Stimulated activated CD4-positive, alpha-beta T cell treated with anti-CD3 and anti-CD28 coated beads, Interleukin-15, amount 100 ng/mL, for 48 hours (primary cell): ENCODE data around the gene RPS8.
"Not testable (repeated sequence)": the region's sequence is repeated elsewhere in the genome, so short reads cannot be mapped to it uniquely, and the experiment has no call there.

Experiments used
- DNase-seq, 2 donors: peaks; one replicate each; pipeline ENCODE4 v3.0.0-alpha.2; 2020; ENCODE audit warnings: low read depth in 2 of 2

The RPS8 gene

DNA sequence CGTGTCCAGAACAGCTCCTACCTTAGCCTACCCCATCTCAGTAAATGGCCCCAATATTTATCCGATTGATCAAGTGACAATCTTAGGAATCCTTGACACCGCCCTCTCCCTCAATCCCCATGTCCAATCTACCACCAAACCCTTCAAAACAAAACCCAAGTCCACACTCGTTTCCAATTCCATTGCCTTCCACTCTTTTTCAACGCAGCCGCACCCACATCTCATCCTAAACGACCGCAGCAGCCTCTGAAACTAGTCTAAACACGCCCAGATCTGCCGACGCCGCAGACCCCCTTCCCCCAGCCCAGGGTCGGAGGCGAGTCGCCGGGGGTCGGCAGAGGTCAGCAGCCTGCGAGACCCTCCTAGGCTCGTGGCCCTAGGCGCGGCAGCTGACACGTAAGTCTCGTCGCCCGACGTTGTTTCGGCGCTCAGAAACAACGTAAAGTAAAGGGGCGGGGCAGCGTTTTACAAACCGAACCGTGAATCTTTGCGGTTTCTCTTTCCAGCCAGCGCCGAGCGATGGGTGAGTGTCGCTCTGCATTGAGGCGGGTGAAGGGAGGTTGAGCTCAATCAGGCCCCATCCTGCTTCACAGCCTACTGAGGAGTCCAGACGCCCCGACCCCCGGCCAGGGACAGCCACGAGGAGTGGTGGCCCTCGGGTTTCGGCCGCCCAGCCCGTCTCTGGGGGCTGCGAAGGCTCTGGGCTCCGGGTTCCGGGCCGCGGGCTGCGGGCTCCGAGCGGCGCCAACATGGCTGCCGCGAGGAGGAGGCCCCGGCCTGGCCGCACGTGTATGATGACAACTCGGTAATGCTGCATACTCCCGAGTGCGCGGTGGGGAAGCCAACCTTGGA is at the start of gene RPS8:
Gene RPS8, plus strand, starts transcription at position 463 of the 852 bp plus-strand sequence. Its CDS starts 57 bp downstream, at position 520.
- DNase-seq: peak; percentile 83 to 88

GRCh38 chr1:44730741-44731512 is 44.4 kb upstream of the RPS8 start, which contains the start of gene RNU5D-1:
TSS of gene RNU5D-1 (minus strand) at chr1:44731170.
- DNase-seq: peak; percentile 89 to 94

- no peak for DNase-seq
Observed at GRCh38 chr1:44733365-44733764, 42.0 kb upstream of the RPS8 start.

- no peak for DNase-seq
Observed at GRCh38 chr1:44733784-44734183, 41.6 kb upstream of the RPS8 start.

DNA sequence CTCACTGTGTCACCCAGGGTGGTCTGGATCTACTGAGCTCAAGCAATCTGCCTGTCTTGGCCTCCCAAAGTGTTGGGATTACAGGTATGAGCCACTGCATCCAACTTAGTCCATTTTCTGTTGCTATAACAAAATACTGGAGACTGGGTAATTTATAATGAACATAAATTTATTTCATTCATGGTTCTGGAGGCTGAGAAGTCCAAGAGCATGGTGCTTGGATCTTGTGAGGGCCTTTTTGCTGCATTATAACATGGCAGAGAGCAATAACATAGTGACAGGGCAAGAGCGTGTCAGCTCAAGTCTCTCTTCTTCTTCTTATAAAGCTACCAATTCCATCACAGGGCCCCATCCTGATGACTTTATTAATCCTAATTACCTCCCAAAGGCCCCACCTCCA is 39.3 kb upstream of the RPS8 start:
- no peak for DNase-seq

DNA sequence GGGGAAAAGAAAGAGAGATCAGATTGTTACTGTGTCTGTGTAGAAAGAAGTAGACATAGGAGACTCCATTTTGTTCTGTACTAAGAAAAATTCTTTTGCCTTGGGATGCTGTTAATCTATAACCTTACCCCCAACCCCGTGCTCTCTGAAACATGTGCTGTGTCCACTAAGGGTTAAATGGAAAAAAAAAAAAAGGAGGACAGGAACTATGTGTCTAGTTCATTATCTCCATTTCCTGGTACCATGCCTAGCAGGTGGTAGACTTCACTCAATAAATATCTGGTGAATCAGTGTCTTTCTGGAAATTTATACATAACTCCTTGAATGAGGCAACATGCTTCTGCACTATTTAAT is 36.4 kb upstream of the RPS8 start:
- DNase-seq: not testable (repeated sequence)

DNA sequence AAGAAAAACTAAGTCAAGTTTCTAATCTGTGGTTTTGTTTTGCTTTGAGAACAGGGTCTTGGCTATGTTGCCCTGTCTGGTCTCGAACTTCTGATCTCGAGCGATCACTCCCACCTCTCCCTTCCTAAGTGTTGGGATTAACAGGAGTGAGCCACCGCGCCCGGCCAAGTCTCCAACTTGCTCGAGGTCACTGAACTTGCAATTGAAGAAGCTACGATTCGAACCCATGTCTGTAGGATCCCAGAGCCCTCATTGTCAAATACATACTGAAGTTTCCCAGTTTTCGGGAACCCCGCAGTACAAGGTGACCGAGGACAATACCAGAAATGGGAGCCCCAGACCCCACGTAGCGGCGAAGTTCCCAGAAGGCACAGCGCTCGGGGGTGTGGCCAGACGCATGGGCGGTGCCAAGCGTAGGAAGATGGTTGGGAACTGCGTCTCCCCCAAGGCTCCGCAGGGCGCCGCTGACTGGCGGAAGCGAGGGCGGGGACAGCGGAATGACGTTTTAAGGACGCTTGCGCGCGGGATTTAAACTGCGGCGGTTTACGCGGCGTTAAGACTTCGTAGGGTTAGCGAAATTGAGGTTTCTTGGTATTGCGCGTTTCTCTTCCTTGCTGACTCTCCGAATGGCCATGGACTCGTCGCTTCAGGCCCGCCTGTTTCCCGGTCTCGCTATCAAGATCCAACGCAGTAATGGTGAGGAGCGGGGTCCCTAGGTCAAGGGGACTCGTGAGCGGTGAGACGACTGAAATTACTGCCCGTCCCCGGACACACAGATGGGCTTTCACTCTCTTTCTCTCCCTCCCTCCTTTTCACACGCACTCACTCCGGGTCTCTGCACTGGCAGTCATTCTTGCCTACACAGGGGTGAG is 35.8 kb upstream of the RPS8 start, which contains the start of gene KIF2C:
Gene KIF2C, plus strand, starts transcription at position 531 of the 872 bp plus-strand sequence. Its CDS starts 96 bp downstream, at position 627.
- DNase-seq: peak; percentile 95 to 98

GRCh38 chr1:44740179-44740617 is 35.1 kb upstream of the RPS8 start:
- DNase-seq: no peak

DNA sequence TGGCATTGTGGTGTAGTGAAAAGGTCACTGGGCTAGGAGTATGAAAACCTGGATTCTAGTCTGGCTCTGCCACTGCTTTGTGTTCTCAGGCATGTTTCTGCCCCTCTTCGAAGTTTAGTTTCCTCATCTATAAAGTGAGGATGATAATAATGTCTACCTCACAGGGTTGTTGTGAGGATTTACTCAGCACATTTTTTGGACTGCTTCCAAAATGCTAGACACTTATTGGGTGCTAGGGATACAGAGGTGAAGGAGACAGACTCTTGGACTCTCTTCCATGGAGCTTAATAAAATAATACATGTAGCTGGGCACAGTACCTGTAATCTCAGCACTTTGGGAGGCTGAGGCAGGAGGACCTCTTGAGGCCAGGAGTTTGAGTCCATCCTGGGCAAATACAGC is 32.1 kb upstream of the RPS8 start:
- no peak for DNase-seq

DNA sequence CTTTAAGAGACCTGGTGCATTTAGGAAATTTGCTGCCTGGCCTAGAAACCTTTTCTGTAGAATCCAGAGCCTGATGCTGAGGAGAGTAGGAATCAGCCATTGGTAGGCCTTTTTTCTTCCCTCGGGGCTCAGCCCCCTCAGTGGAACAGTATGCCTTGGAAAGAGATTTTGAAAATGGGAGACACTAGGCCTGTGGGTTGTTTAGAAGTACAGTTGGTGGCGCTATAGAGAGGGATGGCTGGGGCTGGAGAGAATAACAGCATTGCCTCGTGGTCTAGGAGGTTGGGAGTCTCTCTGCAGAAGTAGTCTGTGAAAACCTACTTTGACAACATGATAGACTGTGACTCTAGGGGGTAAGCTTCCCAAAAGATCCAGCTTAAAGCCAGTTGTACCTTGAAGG is 27.5 kb upstream of the RPS8 start:
- no peak for DNase-seq

DNA sequence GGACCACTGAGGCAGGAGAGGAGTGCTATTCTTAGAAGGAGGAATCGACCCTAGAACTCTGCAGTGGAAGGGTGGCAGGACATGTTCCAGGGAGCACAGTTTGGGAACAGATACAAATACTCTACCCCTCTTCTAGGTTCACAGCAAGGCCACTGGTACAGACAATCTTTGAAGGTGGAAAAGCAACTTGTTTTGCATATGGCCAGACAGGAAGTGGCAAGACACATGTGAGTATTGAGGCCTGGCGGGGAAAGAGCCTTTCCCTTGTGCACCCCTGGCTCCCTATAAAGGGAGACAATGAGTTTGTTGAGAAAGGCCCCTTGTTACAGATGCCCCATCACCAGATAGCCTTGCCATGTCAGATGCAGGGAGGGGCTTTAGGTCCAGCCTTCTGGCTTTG is 17.9 kb upstream of the RPS8 start:
- no peak for DNase-seq

GRCh38 chr1:44759077-44759476 is 16.3 kb upstream of the RPS8 start:
- no peak for DNase-seq

- no peak for DNase-seq
Observed at GRCh38 chr1:44760876-44761275, 14.5 kb upstream of the RPS8 start.

DNA sequence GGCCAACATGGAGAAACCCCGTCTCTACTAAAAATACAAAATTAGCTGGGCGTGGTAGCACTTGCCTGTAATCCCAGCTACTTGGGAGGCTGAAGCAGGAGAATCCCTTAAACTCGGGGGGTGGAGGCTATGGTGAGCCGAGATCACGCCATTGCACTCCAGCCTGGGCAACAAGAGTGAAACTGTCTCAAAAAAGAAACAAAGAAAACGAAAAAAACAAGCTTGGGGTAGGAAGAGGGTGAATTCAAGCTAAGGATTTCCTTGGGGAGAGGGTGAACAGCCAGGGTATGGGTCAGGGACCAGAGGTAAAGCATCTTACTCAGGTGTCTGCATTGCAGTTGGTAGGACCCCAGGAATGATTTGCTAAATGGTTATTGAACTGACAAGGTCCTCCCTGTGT is 8.9 kb upstream of the RPS8 start:
- not testable (repeated sequence) for DNase-seq

GRCh38 chr1:44775930-44776729 is 790 bp downstream of the RPS8 start:
- no peak for DNase-seq

DNA sequence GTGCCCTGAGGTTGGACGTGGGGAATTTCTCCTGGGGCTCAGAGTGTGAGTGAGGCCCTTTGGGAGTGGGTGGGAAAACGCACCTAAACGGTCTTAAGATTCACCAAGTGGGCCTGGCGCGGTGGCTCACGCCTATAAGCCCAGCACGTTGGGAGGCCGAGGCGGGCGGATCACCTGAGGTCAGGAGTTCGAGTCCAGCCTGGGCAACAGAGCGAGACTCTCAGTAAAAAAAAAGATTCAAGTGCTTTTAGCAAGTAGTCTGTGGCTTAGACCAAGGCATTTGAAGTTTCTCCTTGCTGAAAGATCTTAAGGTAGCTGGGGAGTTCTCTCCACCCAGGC is 1.4 kb downstream of the RPS8 start:
- no peak for DNase-seq

GRCh38 chr1:44777547-44777946 is 2.2 kb downstream of the RPS8 start:
- DNase-seq: no peak

- DNase-seq: no peak
Observed at GRCh38 chr1:44777969-44778635, 2.8 kb downstream of the RPS8 start.

DNA sequence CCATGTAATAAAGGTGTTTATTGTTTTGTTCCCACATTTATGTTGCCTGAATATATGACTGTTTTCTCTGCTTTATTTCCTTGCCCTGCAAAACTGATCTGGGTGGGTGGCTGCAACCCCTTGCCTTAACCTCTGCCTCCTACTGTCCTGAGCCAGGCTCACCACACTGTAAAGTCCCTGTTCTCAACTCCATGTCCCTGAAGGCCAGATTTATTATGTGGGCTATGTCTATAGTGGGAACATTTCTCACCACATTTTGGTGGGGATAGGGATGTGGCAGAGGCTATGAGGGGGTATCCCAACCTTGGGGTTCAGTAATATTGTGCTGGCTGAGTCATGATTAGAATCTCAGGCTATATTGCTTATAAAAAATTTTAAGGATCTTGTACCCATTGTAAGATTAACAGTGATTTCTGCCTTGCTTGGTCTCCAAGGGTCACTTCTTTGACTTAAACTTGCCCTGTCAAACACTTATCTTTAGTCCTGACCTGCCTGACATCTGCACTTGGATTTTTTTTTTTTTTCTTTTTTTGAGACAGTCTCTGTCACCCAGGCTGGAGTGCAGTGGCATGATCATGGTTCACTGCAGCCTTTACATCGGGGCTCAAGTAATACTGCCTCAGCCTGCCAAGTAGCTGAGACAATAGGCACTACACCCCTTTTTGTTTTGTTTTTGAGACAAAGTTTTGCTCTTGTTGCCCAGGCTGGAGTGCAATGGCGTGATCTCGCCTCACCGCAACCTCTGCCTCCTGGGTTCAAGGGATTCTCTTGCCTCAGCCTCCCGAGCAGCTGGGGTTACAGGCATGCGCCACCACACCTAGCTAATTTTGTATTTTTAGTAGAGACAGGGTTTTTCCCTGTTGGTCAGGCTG is 3.6 kb downstream of the RPS8 start:
- no peak for DNase-seq
